SK-N-MC (cell line): ENCODE measurements around the gene CMTM3.

ENCODE experiments used
- EZH2 ChIP-seq: fragments of 200-600 bp; sonication (generic); IDR thresholded peaks from one replicate; pipeline ENCODE4 v1.6.1; 2017; ENCODE audit warnings: antibody characterized with exemption
- FOXP2 ChIP-seq: optimal IDR thresholded peaks from 2 replicates; pipeline ENCODE3; 2011; ENCODE audit warnings: mild to moderate bottlenecking, moderate library complexity; ENCODE audit not compliant: insufficient read depth; ENCODE audit errors: extremely low read length, control extremely low read depth
- POLR2AphosphoS5 ChIP-seq: IDR thresholded peaks from 2 replicates; pipeline ENCODE4 v1.6.1; 2012; ENCODE audit warnings: mild to moderate bottlenecking, low read depth, low read length, borderline replicate concordance

- TF ChIP-seq EZH2 (no peak), POLR2AphosphoS5 (no peak), FOXP2 (no peak)
These were observed 14.3 kb downstream of the CMTM3 start for GRCh38 chr16:66618588-66619375.
